GM21526 (cell line): ENCODE data around the gene RAB11FIP4.
"Not testable (repeated sequence)": the region's sequence is repeated elsewhere in the genome, so short reads cannot be mapped to it uniquely, and the experiment has no call there.

Source experiments
- ATAC-seq: cut with Tn5 transposase; IDR thresholded peaks from one replicate; pipeline ENCODE4 v1.9.1; 2021; ENCODE audit warnings: moderate library complexity; ENCODE audit not compliant: unreplicated experiment, low FRiP score

RAB11FIP4 gene

GRCh38 chr17:31431098-31431851 is 39.8 kb downstream of the RAB11FIP4 start:
- ATAC-seq = no peak

DNA sequence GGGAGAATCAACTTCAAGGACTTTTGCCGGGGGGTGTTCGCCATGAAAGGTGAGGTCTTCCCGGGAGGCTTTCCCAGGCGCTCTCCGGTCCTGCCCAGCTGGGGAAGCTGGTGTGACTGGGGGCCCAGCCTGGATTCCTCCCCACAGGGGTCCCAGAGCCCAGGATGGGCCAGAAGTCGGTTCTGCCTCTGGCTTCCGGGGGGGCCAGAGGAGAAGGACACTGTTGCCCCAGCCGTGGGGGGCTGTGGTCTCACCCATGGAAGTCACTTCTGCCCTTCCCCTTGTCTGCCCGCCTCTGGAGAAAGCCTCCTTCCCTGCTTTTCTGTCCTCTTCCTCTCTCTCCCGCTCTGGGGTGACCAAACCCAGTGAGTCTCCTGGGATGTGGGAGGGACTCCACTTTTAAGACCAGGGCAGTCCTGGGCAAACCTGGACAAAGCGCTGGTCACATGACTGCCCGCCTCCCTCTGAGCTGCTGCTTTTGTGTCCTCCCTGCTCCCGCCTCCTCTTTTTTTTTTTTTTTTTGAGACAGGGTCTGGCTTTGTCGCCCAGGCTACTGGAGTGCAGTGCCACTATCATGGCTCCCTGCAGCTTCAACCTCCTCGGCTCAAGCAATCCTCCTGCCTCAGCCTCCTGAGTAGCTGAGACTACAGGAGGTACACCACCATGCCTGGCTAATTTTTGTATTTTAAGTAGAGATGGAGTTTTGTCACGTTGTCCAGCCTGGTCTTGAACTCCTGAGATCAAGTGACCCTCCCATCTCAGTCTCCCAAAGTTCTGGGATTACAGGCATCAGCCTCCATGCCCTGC is 40.6 kb downstream of the RAB11FIP4 start:
- ATAC-seq = no peak

- no peak for ATAC-seq
Observed at GRCh38 chr17:31433091-31433790, 41.8 kb downstream of the RAB11FIP4 start.

- ATAC-seq = no peak
Observed at GRCh38 chr17:31433811-31434726, 42.6 kb downstream of the RAB11FIP4 start.

DNA sequence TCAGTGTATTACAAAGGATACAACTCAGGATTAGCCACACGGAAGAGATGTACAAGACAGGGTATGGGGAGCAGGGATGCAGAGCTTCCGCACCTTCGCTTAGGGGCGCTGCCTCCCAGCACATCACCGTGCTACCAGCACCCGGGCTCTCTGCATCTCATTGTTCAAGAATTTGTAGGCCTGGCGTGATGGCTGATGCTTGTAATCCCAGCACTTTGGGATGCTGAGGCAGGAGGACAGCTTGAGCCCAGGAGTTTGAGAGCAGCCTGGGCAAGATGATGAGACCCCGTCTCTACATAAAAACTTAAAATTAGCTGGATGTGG is 43.2 kb downstream of the RAB11FIP4 start:
- no peak for ATAC-seq

DNA sequence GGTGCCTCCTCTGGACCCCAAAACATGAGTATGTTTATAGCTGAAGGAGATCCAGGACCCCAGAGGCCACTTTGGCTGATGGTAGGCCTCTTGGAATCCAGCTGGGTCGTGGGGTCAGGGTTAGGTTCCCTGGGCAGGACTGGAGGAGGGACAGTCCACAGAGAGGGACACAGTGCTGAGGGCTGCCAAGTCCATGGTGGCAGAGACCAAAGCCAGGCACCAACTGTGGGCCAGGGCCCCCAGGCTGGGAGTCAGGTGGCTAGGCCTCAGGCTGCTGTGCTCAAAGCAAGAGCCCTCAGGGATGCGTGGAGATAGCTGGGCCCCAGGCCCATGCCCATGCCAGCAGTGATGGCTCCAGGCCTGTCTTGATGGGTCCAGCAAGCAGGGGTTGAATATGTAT is 44.1 kb downstream of the RAB11FIP4 start:
- no peak for ATAC-seq

GRCh38 chr17:31437720-31438400 is 46.4 kb downstream of the RAB11FIP4 start:
- no peak for ATAC-seq

DNA sequence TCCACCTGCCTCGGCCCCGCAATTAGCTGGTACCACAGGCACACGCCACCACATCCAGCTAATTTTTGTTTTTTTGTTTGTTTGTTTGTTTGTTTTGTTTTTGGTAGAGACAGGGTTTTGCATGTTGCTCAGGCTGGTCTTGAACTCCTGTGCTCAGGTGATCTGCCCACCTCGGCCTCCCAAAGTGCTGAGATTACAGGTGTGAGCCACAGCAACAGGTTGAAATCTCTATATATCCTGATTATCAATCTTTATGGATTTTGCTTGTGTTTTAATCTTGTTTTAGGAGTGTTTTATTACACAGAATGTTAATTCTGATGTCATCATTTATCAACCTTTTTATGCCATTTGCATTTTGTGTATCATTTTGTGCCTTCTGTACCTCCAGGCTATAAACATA is 48.2 kb downstream of the RAB11FIP4 start:
- no peak for ATAC-seq

- no peak for ATAC-seq
Observed at GRCh38 chr17:31442276-31442675, 50.8 kb downstream of the RAB11FIP4 start.

- ATAC-seq = not testable (repeated sequence)
Observed at GRCh38 chr17:31442856-31443255, 51.4 kb downstream of the RAB11FIP4 start.

DNA sequence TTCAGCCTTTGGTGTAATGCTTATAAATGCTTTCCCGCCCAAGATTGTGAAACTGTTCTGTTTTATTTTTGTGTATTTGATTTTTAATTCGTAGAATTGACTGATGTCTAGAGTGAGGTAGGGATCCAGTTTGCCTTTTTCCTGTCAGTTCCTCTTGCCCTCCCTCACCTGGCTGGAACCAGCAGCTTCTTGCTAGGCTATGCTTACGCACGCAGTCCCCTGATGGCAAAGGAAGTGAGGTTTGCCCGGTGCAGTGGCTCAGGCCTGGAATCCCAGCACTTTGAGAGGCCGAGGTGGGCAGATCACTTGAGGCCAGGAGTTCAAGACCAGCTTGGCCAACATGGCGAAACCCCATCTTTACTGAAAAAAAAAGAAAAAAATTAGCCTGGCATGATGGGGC is 51.9 kb downstream of the RAB11FIP4 start:
- ATAC-seq = no peak

- no peak for ATAC-seq
Observed at GRCh38 chr17:31444026-31444425, 52.6 kb downstream of the RAB11FIP4 start.

DNA sequence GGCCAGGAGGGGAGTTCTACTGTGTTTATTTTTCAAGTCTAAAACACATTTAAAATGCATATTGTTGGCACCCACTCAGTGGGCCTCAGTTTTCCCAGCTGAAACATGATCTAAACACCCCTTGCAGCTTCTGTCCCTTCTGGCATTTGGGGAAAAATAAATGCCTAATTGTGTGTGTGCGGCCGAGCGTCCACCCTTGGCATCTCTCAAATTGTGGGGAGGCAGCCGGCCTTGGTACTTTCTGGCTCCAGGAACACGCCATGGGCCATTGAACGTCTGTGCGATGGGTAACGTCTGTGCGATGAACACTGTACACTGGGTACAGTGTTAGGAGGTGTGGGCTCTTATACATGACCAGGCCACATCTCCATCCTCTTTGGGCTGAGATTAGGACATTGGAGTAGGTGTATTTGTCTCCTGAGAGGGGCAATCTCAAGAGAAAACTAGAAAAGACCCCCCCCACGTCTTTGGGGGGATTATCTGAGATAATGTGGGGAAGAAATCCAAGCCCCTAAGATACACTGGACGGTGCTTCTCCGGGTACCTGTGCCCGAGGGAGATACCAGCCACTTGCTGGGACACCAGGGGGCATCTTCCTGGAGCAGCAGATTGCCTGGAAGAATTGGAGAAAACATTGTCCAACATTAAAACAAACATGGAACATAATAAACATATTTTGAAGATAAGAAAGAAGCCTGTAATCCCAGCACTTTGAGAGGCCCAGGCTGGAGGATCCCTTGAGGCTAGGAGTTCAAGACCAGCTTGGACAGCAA is 54.9 kb downstream of the RAB11FIP4 start:
- ATAC-seq = no peak

DNA sequence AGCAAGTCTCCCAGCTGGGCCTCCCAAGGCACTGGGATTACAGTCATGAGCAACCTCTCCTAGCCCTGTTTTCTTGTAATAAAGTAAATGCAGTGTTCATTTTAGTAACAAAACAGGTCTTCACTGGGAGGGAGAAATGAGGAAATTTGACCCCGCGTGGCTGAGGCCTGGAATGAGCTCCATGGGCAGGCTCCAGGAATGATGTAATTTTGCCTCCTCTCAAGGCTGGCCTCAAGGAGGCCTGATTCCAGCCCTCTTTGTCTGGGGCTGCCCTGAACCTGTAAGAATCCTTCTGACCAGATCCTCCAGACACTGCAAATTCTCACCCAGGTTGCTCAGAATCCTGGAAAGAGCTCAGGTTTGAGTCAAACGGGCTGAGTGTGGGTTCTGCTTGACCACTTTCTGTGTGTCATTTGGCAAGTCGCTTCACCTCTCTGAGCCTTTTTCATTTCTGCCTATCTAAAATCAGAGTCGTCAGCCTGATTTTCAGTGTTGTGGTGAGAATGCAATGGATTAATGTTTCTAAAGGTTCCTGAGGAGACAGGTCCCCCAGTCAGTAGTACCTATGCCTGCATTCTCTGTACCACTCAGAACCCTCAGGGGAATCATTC is 57.1 kb downstream of the RAB11FIP4 start:
- no peak for ATAC-seq

DNA sequence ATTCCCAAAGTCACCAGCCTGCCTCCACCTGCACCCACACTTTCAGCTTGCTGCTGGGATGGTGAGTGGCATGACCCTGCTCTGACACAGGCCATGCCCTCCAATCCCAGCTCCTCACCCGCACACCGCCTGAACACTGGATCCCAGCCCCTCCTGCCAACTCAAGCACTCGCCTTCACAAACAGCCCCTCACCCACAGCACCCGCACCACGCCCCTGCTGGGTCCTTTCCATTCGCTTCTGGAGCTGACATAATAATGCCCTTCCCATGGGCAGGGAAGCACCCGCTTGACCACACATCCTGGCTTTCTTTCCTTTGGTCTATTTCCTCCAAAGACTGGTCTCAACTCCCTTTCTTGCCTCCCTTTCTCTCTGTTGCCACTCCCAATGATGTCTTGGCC is 57.6 kb downstream of the RAB11FIP4 start:
- no peak for ATAC-seq

GRCh38 chr17:31449746-31450145 is 58.3 kb downstream of the RAB11FIP4 start:
- no peak for ATAC-seq

GRCh38 chr17:31452101-31452500 is 60.6 kb downstream of the RAB11FIP4 start:
- no peak for ATAC-seq

DNA sequence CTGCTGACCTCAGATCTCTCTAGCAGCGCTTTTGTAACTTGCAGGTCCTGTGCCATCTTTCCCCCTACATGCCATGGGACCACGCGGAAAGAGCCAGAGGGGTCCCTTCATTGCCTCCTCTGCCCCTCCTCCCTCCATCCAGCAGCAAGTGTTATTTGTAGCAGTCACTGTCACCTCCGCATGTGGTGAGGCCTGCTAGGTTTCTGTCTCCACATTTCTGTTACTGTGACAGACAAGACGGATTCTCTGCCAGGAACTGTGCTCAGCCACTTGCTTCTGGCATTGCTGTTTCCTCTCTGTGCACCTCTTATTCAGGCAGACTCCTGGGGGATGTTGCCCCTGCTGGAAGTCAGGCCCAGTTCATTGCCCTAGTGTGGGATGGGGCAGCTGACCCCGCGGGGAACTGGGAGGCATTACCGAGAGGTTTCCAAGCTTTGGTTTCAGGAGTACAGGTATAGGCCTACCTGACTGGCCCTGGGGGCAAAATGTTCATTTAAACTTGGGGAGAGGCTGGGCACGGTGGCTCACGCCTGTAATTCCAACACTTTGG is 61.2 kb downstream of the RAB11FIP4 start:
- ATAC-seq = no peak
